Suprapubic skin (tissue), 3 donors: ENCODE measurements around the gene STOM.

Experiments used
- CTCF ChIP-seq, 2 donors: fragments of 200-600 bp in 1 of 2; fragments of 450-650 bp in 1 of 2; sonication (generic) in 1 of 2; IDR thresholded peaks; one replicate each; pipeline ENCODE4 v1.5.1; 2016 to 2019; ENCODE audit warnings: antibody characterized with exemption in 2 of 2, mild to moderate bottlenecking in 1 of 2, moderate library complexity in 1 of 2
- POLR2A ChIP-seq, 2 donors: fragments of 450-650 bp; IDR thresholded peaks; one replicate each; pipeline ENCODE4 v1.6.1; 2017; ENCODE audit warnings: antibody characterized with exemption in 2 of 2, mild to moderate bottlenecking in 2 of 2, moderate library complexity in 2 of 2

- TF ChIP-seq CTCF (IDR thresholded peaks at IDR 0.05) (no peak), POLR2A (IDR thresholded peaks at IDR 0.05) (no peak)
These were observed 16.6 kb downstream of the STOM start for GRCh38 chr9:121353241-121354061.
